Measurements from ENCODE around the gene DUS1L. TPM values are rescaled to one million over a fixed set of nuclear protein-coding genes. Genes with fewer than 3 reads are reported as not detected.
A peak's percentile ranks its signal among the peaks of the same experiment; 100 is the strongest.

The DUS1L gene
- total RNA-seq, 2 experiments from 2014 or later = 113 to 127 TPM

DNA sequence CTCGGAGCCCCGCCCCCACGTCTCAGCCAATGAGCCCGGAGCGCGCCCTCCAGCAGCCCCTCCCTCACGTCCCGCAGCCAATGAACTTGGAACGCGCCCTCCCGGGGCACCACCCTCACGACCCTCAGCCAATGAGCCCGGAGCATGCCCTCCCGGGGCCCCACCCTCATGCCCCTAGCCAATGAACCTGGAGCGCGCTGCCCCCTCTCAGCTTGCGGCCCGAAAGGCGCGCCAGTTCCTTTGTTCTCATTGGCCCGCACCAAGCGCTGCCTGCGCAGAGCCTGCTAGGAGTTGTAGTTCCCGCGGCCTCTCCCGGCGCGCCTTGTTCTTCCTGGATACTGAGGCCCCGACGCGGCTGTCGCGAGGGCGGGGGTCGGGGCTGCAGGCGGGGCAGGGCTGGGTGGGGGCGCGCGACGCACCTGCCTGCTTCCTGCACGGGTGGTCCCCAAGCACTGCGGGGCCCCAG, 42.6 kb downstream of the DUS1L start, which contains the start of gene LRRC45:
Gene LRRC45 (plus strand): TSS at position 325 of the 466 bp plus-strand sequence. CDS start 339 bp downstream, outside the sequence.
- H3K4me3 Mint-ChIP-seq = peak within 1 kb of the TSS; percentile 84
- DNase-seq = peak; percentile 100
- ChIA-PET CTCF (interaction anchor here (0.8 to 7.4 kb wide), 6 partner anchors 9 to 149 kb away, joined by 3 to 66 read pairs (median 5); partner anchors contain the start of genes DCXR, NOTUM and RAC3), POLR2A (interaction anchor here (0.7 to 1.2 kb wide), 2 partner anchors 15 to 64 kb away, joined by 3 to 4 read pairs; partner anchors contain the start of gene DCXR)
- H3K36me3 Mint-ChIP-seq (ENCODE audit: low read depth) = peaks cover 12% of the 10 kb centered on the region
- H3K9me3 Mint-ChIP-seq = no peaks in the 10 kb centered on the region
- peak within 1 kb of the TSS; percentile 82 for H3K27ac Mint-ChIP-seq
- peaks cover 47% of the 10 kb centered on the region for H3K4me1 Mint-ChIP-seq
- no peaks in the 10 kb centered on the region for H3K27me3 Mint-ChIP-seq

DNA sequence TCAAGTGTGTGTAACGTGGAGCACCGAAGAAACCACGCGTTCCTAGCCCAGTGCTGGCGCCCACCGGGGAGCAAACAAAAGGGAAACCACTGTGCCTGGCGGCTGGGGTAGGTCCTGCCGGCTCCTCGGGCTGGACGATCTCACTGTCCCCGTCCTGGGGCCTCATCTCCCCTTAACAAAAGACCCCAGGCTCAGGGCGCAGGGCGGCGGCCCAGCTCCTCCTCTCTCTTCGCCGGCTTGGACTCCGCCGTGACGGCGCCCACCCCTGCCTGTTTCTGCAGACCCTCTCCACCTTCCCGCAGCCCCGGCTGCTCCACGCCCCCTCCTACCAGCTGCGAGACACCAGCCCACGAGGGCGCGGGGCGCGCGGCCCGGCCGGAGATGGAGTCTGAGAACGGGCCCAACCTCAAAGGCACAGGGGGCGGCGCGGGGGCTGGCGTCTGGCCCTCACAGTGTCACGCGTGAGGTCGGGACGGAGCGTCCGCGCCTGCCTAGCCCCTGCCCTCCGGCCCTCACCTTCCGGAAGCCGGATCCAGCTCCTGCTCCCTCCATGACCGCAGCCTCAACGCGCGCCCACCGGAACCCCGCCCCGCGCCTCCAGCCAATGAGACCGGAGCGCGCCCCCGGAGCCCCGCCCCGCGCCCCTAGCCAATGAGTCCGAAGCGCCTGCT, 43.2 kb downstream of the DUS1L start, which contains the start of gene CENPX:
Gene CENPX (minus strand): TSS at position 569 of the 671 bp plus-strand sequence. CDS start 17 bp downstream, at position 552.
- Mint-ChIP-seq H3K27me3 (no peaks in the 10 kb centered on the region), H3K36me3 (ENCODE audit: low read depth) (peaks cover 10% of the 10 kb centered on the region), H3K27ac (peak within 1 kb of the TSS; percentile 82), H3K4me1 (peaks cover 45% of the 10 kb centered on the region), H3K4me3 (peak within 1 kb of the TSS; percentile 84), H3K9me3 (no peaks in the 10 kb centered on the region)
- no peak for DNase-seq
- POLR2A ChIA-PET = interaction anchor here (0.7 to 1.2 kb wide), 2 partner anchors 15 to 63 kb away, joined by 3 to 4 read pairs; partner anchors contain the start of gene DCXR
- CTCF ChIA-PET = interaction anchor here (0.6 to 7.4 kb wide), 11 partner anchors 7 to 183 kb away, joined by 3 to 66 read pairs (median 3); partner anchors contain the start of genes DCXR, NOTUM and RAC3

DNA sequence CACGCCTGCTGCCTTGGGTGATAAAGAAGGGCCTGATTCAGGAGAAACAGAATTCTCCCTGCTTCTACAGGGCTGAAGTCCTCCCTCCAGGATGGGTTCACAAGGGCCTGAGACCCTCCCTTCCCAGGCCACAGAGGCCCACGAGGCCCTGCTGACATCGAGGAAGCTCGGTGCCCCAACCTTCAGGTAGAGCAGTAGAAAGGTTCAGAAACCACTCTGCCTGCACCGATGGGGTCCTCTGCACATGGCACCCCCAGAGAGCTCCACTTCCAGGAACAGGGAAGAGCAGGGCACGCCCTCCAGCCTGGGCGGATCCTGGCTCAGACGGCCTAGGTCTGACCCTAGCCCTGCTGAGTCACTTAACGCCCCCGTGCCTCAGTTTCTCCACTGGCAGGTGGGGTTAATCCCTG, 43.7 kb downstream of the DUS1L start:
- ChIA-PET CTCF (interaction anchor here (0.6 to 7.4 kb wide), 9 partner anchors 8 to 794 kb away, joined by 3 to 66 read pairs (median 4); partner anchors contain the start of genes DCXR and NOTUM), POLR2A (interaction anchor here (1.2 kb wide), 1 partner anchor 16 kb away, joined by 4 read pairs; the partner anchor contains the start of gene DCXR)
- Mint-ChIP-seq H3K27ac (peak overlapping the region; percentile 82), H3K9me3 (no peaks in the 10 kb centered on the region), H3K27me3 (no peaks in the 10 kb centered on the region), H3K4me1 (peaks cover 39% of the 10 kb centered on the region), H3K4me3 (peak overlapping the region; percentile 77), H3K36me3 (ENCODE audit: low read depth) (peaks cover 7% of the 10 kb centered on the region)
- DNase-seq = no peak

DNA sequence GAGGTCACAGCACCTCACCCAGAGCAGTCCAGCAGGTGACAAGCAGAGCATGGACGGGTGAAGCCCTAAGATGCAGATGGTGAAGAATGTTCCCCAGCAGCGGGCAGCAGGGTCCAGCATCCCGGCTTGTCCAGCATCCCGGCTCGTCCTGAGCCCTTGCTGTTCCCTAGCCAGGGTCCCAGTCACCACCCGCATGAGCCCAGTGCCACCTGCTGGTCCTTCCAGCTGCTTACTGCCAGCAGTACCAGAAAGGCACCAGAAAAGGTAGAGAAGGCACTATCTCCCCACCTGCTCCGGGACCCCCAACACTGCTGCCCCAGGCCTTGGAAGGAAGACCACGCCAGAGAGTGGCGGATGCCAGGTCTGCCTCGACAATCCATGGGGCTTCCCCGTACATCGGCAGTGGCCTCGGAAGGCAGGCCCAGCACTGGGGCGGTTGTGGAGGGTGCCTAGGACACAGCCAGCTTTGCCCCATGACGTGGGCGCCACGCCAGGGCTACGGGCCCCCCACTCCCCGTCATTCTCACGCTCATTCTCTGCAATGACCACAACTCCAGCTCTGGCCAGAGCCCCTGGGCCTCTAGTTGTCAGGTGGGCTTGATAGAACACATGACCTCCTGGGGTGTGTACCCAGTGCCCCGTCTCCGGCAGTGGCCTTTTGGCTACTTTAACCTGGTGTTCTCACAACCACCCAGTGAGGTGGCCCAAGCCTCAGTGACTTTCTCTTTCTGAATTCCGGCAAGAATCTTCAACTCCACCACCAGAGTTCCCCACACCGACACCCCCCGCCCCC, 44.3 kb downstream of the DUS1L start:
- ChIA-PET POLR2A (no interaction called here), CTCF (interaction anchor here (0.6 to 7.4 kb wide), 12 partner anchors 8 to 795 kb away, joined by 3 to 66 read pairs (median 4); partner anchors contain the start of genes DCXR and NOTUM)
- peak overlapping the region; percentile 77 for H3K4me3 Mint-ChIP-seq
- H3K36me3 Mint-ChIP-seq (ENCODE audit: low read depth) = peaks cover 7% of the 10 kb centered on the region
- H3K27me3 Mint-ChIP-seq = no peaks in the 10 kb centered on the region
- DNase-seq = peak; percentile 74
- H3K9me3 Mint-ChIP-seq = no peaks in the 10 kb centered on the region
- H3K4me1 Mint-ChIP-seq = peaks cover 38% of the 10 kb centered on the region
- peak overlapping the region; percentile 82 for H3K27ac Mint-ChIP-seq

DNA sequence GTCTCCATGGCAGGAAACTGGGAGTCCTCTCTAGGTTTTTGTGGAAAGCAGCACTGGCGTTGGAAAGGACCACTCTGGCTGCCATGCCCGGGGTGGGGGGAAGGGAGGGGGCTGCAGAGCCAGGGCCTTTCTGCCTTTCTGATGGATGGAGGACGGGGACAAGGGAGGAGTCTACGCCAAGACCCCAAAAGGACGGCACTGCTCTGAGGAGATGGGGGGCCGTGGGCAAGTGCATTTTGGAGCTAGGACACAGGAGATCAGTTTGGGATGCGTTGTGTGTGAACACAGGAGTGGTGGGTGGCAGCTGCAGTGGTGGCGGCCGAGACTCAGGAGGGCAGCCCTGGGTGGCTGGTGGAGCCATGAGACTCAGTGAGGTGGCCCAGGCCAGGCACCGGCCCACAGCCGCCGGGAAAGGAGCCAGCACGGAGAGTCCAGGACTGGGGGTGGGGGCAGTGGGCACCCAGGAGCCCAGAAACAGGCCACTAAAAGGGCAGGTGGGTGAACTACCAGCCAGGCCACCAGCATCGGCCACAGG, 45.0 kb downstream of the DUS1L start:
- DNase-seq = no peak
- Mint-ChIP-seq H3K9me3 (no peaks in the 10 kb centered on the region), H3K27me3 (no peaks in the 10 kb centered on the region), H3K4me3 (peak overlapping the region; percentile 3), H3K36me3 (ENCODE audit: low read depth) (peaks cover 3% of the 10 kb centered on the region), H3K27ac (peak overlapping the region; percentile 76), H3K4me1 (peaks cover 34% of the 10 kb centered on the region)
- CTCF ChIA-PET = interaction anchor here (0.6 to 7.4 kb wide), 12 partner anchors 9 to 390 kb away, joined by 3 to 66 read pairs (median 4); partner anchors contain the start of genes DCXR and NOTUM
- POLR2A ChIA-PET = no interaction called here

DNA sequence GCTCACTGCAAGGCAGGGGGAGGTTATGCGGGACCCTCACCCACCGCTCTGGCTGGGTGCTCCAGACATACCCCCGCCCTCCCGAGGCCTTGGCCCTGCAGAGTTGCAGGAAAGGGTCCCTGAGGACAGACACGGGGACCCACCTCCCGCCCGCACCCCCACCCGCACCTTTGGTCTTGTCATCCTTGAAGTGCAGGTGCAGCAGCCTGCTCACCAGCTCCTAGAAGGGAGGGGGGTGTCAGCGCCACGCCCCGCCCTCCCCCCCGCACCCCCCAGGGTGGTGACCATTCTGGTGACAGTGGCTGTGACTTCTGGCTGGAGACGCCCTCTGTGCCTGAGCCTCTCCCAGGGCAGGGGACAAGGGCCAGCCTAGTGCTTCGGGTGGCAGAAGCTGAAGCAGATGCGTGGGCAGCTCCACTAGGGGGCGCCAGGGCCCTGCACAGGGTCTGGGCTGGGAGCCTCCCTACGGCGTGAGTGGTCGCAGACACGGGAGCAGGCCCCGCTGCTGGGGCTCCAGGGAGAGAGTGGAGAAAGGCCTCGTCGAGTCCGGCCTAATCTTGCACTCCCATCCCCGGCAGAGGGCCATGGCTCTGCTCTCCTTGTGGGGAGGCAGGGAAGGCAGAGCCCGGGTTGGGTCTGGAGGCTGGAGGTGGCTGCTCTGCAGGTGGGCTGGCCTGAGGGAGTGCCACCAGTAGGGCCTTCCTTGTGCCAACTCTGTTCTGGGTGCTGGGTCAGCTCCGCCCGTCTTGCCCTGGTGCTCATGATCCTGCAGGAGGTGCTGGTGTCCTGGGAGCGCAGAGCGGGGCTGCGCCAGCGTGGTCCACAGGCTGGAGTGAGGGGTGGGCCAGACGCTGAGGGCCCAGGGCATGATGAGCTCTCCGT, 45.7 kb downstream of the DUS1L start:
- no peak overlapping the region for H3K27ac Mint-ChIP-seq

DNA sequence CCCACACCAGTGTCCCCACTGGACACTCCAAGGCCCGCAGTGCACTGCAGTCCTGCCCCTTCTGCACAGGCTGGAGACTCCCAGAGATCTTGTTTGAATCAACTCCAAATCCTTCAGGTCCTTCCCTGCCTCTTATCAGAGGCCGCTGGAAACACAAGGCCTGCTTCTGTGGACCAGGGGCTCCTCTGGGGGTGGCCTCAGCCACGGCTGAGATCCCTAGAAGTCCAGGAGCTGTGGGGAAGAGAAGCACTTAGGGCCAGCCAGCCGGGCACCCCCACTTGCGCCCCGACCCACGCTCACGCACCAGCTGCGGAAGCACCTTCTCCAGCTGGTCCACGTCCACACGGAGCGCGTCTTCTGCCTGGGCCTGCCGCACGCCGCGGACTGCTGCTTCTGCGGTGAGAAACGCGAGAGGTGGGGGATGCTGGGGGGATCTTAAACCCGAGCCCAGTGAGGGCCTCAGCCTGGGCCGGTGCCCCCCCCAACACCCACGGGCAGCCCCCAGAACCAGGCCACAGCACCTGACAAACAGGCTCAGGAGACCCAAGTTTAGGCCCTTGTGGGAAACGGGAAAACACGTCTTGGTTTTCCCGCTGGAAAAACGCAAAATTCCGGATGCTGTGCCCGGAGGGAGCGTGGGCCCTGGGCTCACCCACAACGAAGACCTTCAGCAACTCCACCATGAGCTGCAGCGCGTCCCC, 46.5 kb downstream of the DUS1L start:
- Mint-ChIP-seq H3K36me3 (ENCODE audit: low read depth) (no peaks in the 10 kb centered on the region), H3K9me3 (no peaks in the 10 kb centered on the region), H3K4me3 (no peak overlapping the region), H3K27me3 (no peaks in the 10 kb centered on the region), H3K27ac (no peak overlapping the region), H3K4me1 (peaks cover 29% of the 10 kb centered on the region)
- ChIA-PET CTCF (interaction anchor here (0.6 to 7.4 kb wide), 11 partner anchors 10 to 89 kb away, joined by 3 to 66 read pairs (median 4); partner anchors contain the start of genes DCXR and NOTUM), POLR2A (no interaction called here)
- no peak for DNase-seq

More for the DNA sequence above, 45.7 kb downstream of the DUS1L start:
- Mint-ChIP-seq H3K4me3 (no peak overlapping the region), H3K36me3 (ENCODE audit: low read depth) (no peaks in the 10 kb centered on the region), H3K4me1 (peaks cover 31% of the 10 kb centered on the region), H3K9me3 (no peaks in the 10 kb centered on the region), H3K27me3 (no peaks in the 10 kb centered on the region)
- ChIA-PET POLR2A (no interaction called here), CTCF (interaction anchor here (0.6 to 7.4 kb wide), 14 partner anchors 9 to 216 kb away, joined by 3 to 66 read pairs (median 4); partner anchors contain the start of genes DCXR and NOTUM)
- peak; percentile 71 for DNase-seq

DNA sequence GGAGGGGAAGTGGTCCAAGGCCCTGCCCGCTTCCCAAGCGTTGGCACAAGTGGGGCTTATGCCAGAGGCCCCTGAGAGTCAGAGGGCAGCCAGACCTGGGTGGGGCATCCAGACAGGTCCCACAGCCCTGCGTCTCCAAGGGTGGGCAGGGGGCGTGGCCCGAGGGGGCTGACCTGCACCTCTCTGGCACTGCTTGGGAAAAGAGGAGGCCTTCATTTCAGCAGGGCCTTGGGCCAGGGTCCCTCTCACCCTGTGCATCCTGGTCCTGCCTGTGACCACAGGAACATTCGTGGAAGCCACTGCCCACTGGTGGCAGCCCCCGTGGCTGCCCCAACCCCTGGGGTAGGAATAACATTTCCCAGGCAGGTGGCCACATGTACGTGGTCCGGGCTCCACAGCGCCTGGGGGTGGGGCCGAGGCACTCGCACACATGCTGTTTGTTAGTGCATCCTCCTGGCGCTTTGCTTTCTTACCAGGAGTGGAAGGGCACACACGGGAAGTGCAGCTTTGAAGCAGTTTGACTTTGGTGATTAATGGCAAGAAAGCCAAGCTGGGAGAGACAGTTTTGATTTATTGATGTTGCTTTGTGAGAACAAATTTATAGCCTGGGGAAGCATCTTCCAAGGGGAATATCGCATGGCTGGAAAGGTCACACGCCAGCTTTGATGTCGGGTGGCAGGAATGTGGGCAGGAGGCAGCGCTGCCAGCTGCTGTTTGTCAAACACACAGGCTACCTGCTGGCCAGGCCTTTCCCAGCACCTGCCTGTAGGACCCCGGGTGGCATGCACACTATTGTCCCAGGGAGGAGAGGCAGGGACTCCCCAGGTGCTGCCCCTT, 47.2 kb downstream of the DUS1L start:
- no peak overlapping the region for H3K27ac Mint-ChIP-seq
- H3K9me3 Mint-ChIP-seq = no peaks in the 10 kb centered on the region
- DNase-seq = no peak
- H3K4me3 Mint-ChIP-seq = no peak overlapping the region
- ChIA-PET POLR2A (no interaction called here), CTCF (interaction anchor here (1.1 to 7.4 kb wide), 5 partner anchors 11 to 88 kb away, joined by 3 to 66 read pairs (median 40); partner anchors contain the start of genes DCXR and NOTUM)
- no peaks in the 10 kb centered on the region for H3K36me3 Mint-ChIP-seq (ENCODE audit: low read depth)
- no peaks in the 10 kb centered on the region for H3K27me3 Mint-ChIP-seq
- H3K4me1 Mint-ChIP-seq = peaks cover 24% of the 10 kb centered on the region

DNA sequence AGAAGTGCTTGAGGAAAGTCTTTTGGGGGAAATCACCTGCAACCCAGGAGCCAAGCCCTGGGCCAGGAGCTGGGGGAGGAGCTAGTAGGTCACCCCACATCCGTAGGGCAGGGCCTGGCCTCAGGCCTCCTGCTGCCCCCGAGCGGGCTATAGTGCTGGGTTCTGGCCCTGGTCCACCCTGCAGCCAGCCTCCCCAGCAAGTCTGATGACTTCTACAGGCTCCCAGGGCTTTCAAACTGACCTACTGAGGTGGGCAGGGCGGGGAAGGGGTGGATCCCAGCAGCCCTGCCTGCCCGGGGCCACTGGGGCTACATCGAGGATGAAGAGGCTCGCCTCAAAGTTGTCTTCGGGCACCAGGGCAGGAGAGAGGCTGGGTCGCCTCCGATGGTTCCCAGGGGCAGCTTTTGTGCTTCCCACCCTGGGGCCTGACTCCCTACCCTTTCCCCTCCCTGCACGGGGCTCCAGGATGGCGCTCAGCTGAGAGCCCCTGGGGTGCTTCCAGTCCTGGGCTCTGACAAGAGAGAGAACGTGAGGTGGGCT, 47.9 kb downstream of the DUS1L start:
- Mint-ChIP-seq H3K27ac (no peak overlapping the region), H3K9me3 (no peaks in the 10 kb centered on the region), H3K4me3 (no peak overlapping the region), H3K4me1 (peaks cover 24% of the 10 kb centered on the region), H3K36me3 (ENCODE audit: low read depth) (no peaks in the 10 kb centered on the region), H3K27me3 (no peaks in the 10 kb centered on the region)
- ChIA-PET CTCF (interaction anchor here (1.7 to 7.4 kb wide), 2 partner anchors 13 to 58 kb away, joined by 5 to 66 read pairs; partner anchors contain the start of gene NOTUM), POLR2A (no interaction called here)
- no peak for DNase-seq

DNA sequence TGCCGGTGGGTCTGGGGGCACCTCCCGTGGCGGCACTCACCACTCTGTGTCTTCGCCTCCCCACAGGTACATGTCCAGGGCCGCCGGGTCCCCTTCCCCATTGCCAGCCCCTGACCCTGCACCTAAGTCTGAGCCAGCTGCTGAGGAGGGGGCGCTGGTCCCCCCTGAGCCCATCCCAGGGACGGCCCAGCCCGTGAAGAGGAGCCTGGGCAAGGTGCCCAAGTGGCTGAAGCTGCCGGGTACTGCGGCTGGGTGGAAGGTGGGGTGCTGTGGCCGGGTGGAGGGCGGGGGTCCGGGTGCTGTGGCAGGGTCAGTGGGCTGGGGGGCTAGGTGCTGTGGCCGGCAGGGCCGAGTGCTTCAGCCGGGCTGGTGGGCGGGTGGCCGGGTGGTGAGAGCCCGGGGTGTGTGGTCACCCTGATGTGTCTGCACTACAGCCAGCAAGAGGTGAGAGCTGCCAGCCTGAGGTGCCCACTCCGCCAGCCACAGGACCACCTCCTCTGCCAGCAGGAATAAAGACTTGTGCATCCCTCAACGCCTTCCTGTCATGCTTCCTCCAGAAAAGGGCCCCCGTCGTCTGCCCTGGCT, 48.6 kb downstream of the DUS1L start:
- ChIA-PET CTCF (interaction anchor here (1.7 to 7.4 kb wide), 2 partner anchors 13 to 57 kb away, joined by 5 to 66 read pairs; partner anchors contain the start of gene NOTUM), POLR2A (no interaction called here)
- Mint-ChIP-seq H3K9me3 (no peaks in the 10 kb centered on the region), H3K36me3 (ENCODE audit: low read depth) (no peaks in the 10 kb centered on the region), H3K4me3 (no peak overlapping the region), H3K27ac (no peak overlapping the region), H3K27me3 (no peaks in the 10 kb centered on the region), H3K4me1 (peaks cover 24% of the 10 kb centered on the region)
- DNase-seq = no peak
